GM18520 (cell line): ENCODE measurements around the gene MAML3.

ENCODE experiments used
- ATAC-seq: cut with Tn5 transposase; IDR thresholded peaks from one replicate; pipeline ENCODE4 v1.9.1; 2021; ENCODE audit not compliant: unreplicated experiment

MAML3 gene

DNA sequence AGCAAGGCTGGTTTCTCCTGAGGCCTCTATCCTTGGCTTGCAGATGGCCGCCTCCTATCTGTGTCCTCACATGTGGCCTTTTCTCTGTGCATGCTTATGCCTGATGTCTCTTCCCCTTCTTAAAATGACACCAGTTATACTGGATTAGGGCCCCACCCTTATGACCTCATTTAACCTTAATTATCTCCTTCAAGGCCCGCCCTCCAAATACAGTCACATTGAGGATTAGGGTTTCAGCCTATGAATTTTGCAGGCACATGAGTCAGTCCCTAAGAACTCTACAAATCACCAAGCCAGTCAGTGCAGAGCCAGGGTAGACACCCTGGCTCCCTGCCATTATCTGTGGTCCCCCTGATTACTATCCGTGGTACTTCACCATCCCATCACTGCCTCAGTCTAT is 51.6 kb downstream of the MAML3 start:
- no peak for ATAC-seq

DNA sequence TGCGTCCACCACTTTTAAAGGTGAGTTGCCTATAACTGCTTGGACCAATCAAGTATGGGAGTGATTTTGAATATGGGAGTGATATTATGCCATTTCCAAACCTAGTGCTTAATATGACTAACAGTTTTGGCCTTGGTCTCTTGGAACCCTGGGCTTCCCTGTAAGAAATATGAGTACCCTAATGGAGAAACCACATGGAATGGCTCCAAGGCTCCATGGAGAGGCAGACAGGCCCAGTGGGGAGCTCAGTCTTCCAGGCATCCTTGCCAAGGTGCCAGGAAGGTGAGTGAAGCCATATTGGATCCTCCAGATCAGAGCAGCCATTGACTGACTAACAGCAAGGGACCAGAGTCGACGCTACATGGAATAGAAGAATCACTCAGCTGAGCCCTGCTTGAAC is 53.2 kb downstream of the MAML3 start:
- no peak for ATAC-seq

DNA sequence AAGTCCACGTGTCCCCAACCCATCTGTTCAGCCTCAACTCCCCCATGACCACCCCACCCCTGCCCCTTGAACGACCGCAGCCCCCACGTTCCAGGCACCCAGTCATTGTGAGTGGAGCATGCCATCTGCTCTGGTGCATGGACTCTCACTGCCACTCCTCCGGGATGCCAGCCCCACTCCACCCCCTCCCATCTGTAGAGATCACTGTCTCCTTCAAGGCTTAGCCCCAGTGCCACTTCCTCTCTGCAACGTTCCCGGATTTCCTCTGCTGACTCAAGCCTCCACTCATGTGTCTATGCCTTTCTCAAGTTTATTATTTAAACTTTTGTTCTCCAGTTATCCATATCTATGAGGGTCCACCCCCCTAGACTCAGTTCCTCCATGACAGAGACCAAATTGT is 54.0 kb downstream of the MAML3 start:
- ATAC-seq = no peak

DNA sequence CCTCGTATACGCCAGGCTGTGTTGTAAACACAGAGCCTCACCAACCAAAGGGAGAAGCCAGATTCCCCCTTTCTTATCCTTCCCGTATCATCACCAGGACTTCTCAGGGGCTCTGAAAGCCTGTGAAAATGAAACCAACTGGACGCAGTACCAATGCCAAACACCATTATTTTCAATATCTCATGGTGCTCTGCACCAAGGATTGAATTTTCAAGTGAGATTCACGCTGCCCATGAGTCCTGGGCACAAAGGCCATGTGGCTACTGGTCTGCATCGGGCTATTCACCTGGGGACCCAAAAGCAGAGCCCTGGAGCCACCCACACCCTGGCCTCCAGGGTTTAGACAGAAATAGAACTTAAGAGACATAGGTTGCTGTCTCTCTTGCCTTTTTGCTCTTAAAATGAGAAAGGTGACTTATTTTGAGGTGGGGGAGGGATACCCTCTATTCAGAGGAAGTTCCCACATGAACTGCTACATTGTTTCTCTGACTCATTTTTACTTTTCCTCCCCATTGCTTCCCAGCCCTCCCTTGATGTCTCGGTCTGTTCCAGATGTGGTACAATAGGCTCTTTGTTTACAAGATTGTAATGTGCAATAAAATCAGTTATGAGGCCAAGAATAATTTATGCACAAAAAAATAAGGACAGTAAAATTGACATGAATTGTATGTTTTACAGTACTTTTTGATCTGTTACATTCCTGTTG is 55.4 kb downstream of the MAML3 start:
- ATAC-seq = no peak

DNA sequence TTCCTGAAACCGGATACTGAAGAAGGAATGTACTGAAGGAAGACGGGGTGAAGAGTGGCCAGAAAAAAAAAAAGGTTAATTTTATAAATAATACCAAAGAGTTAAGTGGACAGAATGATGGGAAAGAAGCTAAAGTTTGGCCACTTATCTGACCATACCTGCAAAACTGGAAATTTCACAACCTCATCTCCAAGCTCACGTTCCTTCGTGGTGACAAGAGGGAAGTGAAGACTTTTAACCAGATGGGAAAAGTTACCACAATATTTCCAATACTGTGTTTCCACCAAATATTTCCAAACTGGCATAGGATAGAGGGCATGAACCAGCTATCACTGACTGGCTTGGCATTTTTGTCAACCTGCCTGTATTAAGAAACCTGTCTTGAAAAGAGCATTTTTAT is 56.4 kb downstream of the MAML3 start:
- no peak for ATAC-seq

DNA sequence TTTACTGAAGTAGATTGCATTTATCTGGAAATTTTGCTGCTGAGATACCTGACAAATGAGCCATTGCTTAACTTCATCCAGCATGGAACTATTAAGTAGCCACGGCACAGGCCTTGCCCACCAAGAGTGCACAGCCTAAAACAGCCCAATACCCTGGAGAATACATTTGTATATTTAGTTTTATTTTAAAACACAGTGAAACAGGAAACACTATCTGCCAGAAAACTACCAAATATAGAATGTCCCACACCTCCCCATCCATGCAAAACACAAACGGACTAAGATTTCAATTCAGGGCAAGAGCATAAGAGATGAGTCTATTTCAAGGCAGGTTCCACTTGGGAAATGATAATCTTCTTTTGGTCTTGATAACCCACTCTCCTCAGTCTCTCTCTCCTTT is 57.1 kb downstream of the MAML3 start:
- ATAC-seq = no peak

DNA sequence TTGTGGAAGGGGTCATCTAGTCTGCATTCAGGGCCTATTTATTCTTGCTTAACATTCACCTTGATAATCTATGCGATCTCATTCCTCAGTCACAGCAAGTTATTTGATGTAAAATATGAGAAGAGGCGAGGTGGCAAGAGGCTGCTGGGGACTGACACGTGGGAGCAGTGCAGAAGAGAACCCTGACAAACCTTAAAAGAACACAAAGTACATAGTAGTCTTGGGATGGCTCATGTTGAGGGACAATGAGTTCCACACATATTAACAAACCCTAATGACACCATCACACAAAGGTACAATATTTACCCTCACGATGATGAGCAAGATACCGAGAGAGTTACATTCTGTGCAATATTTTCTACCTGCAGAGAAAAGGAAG is 57.5 kb downstream of the MAML3 start:
- ATAC-seq = no peak

DNA sequence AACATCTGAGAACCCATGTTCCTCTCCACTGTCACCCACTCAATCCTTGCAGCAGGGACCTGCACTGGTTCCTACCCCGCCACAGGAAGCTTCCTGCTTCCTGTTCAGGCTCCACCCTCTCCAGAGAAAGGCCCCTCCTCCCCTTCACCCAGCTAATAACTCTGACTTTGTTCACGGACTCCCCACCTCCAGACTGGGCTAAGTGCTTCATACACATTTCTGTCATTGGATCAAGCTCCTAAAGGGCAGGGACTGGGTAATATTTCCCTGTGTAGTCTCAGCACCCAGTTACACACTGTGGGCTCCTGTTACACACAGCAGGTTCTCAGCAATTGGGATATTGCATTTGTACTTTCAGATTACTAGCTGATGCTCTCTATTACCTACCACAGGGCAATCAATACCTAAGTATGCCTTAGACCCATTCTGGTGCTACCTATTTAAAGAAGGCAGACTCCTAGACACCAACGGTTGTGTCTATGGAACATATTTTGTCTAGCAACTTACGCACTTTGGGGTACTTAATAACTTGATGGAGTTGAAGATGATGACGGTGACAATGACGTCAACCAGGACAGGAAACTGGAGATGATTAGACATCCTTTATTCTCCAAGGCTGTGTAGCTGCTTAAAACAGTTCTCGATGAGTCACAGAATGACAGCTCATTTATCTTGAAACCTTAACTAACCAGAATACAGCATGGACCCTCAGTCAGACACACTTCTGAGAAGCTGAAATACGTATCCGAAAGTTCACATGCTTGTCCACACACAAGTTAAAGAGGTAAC is 58.1 kb downstream of the MAML3 start:
- ATAC-seq = no peak

DNA sequence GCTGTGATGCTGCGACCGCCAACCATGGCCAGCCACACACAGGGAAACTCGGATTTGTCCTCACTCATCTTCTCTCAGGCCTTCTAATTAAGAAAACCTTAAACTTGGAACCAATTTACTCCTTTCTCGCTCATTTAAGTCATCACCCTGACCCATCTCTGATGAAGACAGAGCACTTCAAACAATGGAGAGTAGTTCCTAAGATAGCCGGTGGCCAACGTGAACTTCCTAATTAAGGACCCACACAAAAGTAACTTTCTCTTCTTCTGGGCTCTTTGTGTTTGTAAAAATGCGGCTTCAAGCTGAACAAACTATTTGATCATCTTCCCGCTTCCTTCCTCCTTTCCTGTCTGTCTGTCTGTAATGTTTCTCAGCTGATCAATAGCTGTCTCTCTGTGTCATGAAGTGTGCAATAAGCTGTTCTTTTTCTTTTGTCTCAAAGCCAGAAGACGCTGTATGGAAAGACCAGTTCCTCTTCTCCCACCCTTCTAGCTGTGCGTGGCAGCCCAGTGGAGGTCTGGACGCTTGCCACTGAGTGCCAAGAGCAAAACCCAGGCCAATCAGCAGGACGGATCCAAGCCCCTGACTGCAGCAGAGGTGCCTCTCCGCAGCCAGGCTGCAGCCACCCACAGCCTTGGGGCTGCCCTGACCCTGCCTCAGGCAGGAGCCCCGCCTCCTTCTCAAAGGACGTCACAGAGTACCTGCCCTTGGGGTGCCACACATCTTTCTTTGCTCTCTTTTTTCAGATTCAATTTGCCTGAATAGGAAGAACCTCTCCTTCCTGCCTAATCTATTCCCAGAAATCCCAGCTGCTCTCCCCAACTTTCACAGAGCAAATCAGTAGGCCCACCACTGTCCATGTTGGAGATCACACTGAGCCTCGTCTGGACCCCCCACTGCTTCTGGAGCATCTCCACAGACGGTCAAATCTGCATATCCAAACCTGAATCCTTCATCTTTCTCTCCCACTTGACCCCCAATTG is 59.3 kb downstream of the MAML3 start:
- ATAC-seq = no peak

DNA sequence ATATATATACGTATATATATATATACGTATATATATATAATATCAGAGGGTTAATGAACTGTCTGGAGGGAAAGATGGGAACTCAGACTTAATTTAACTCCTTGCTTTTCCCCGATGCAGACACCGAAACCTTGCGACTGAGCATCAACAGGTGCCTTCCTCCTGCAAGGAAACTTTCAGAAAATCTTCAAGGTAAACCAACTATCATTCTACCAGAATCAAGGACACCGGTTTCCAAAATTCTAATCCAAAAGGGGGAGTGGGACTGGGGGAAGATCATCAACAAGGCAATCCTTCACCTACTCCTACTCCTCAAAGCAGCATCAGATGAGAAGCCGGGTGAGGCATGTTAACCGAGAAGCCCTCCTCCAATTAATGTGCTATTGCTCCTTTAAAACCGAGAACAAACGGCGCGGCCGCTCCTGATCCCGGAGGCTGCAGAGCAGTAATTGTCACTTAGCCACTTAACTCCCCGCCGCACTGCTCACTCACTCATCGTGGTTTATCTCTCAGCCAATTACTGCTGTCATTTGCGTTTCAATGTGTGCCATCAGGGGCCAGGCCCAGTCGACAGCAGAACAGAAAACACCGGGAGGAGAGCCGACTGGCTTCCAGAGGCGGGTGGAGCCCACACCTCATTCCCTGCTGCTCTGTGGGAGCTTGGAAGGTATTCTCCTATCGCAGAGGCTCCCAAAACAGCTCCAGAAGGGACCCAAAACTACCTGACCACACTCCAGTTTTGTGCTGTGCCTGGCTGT is 61.7 kb downstream of the MAML3 start:
- ATAC-seq = no peak

DNA sequence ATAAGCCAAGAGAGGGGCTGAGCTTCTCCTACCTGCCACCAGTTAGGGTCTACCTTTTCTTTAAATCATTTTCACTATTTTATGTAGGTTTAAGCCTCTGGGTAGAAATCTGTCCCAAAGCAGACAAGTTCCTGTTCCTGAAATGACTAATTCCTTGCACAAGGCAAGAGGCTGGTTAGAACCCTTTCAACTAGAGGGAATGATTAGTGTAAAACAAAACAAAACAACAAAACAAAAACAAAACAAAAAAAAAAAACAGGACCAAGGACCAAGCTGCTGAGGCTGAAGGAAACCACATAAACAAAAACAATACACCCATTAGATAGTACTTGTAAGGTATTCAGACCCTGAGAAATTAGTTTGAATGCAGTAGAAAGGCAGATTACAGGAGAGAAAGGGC is 62.7 kb downstream of the MAML3 start:
- ATAC-seq = no peak

DNA sequence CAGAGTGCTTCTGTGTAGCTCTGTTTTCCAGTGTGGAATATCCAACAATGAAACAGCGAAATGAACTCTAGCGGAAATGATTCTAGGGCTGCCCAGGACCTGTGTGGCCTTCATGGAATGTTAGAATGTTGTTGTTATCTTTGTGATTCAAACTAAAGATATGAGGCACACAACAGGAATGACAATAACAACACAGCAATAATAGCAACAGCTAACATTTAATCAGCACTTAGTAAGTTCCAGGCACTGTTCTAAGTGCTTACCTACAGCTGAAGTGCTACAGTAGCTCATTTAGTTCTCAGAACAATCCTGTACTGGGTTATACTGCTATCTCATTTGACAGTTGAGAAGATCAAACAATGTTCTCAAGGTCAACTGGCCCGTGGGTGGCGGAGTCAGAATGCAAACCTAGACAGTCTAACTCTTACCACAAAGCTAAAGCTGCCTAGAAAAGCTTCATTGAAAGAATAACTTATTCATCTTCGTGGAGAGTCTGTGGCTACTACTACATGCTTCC is 63.7 kb downstream of the MAML3 start:
- no peak for ATAC-seq

DNA sequence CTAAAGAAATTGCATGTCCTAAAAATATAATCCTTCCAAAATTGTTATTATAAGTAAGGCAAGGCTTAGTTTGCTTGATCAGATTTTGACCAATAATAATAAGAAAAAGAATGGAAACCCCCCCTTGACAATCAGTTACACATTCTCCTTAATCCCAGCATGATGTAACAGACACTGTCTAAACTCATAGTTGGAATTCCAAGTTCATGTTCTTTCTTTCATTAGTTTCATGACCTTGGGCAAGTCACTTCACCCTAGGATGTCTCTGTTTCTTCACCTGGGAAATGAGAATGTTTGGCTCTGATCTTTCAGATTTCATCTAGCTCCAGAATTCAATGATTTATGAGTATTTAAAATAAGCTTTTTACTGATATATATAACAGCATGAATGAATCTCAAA is 64.8 kb downstream of the MAML3 start:
- no peak for ATAC-seq

DNA sequence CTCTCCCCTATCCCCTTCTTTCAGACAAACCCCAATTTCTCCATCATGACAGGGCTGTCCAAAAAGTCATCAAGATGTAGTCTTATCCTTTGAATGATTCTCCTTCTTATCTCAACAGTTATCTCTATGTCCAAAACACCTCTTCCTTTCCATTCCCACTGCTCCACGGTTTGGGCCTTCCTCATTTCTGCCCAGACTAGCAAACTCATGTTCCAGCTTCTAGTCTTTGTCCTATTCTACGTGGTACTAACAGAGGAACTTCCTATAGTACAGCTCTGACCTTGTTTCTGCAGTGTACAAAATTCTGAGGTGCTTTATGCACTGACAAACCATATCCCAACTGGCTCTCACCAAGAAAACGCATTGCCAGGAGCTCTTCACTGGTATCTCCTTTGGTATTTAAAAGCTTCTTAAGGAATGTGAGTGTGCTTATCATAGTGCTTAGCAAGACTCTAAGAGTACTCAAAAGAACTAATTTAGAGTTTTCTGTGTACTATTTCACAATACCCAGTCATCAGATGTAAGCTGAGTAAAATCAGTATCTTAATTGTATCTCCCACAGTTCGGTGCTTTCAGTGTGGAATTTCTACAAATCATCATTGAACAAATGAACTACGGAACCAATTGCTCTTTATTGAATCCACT is 65.5 kb downstream of the MAML3 start:
- no peak for ATAC-seq

DNA sequence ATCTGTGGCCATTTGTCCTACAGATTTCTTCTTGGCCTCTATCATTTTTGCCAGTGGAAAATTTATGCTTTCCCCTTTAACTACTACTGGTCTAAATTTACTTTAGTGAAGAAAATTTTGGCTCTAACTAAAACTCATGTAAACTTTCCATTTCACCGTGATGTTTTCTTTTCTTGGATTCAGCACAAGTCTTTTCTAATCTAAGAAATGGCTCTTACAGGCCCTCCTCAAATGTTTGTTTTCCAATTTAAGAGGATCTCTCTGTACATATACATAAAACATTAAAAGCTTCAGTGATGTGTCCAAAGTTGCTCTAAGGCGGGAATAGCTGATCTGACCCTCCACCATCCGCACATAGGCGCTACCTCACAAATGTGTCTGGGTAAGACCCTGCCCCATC is 68.1 kb downstream of the MAML3 start:
- no peak for ATAC-seq

DNA sequence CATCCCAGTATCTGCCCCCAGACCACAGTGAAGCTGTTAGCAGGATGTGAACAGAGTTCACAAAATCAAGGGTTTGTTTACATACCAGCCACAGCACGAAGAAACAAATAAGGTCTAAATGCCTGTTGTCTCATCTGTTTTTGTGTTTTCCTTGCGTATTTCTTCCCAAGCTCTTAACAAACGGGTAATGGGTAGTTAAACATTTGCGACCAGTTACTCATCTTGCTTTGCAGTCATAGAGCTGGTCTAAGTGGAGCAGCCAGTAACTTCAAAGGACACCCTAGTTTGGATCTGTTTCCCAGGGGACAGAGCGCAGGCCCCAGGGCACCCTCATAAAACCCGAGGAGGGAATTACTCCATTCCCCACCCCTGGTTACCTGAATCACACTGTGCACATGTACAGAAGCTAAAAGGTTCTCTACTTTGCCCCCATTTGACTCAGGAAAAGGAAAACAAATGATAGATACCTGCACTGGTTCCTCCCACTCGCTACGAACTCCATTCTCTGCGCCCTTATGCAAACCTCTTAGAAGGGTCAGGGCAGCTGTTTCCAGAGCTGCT is 68.8 kb downstream of the MAML3 start:
- no peak for ATAC-seq

DNA sequence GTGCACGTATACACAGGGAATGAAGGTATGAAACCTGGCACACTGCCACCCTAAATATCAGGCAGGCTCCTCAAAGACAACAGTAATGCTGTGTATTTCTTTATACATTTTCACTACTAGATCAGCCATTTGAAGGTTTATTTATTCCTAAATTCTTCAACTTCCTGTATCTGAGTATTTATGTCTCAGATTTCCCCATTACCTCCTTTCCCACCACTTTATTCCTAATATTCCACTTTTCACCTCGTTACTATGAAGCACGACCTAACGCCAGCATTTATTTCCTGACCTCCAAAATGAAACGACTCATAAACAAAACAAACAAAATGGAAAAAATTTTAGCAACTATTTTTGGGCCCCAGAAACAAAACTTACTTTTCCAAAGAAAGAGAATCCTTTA is 69.6 kb downstream of the MAML3 start:
- no peak for ATAC-seq

DNA sequence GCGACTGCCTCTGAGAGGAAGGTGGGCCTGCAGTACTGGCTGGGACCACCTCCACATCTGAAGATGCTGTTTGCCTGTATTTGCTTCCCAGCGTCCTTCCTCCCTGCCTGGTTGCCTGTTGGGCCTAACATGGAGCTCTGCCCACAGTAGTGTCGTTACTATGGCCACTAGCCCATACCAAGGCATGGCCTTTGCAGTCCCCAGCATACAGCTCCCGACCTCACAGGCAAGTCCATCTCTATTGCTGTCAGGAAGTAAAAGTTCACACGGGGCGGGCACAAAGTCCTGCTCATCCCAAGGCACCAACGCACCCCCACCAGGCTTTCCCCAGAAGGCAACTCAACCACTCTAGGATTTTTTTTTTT is 71.6 kb downstream of the MAML3 start:
- no peak for ATAC-seq

DNA sequence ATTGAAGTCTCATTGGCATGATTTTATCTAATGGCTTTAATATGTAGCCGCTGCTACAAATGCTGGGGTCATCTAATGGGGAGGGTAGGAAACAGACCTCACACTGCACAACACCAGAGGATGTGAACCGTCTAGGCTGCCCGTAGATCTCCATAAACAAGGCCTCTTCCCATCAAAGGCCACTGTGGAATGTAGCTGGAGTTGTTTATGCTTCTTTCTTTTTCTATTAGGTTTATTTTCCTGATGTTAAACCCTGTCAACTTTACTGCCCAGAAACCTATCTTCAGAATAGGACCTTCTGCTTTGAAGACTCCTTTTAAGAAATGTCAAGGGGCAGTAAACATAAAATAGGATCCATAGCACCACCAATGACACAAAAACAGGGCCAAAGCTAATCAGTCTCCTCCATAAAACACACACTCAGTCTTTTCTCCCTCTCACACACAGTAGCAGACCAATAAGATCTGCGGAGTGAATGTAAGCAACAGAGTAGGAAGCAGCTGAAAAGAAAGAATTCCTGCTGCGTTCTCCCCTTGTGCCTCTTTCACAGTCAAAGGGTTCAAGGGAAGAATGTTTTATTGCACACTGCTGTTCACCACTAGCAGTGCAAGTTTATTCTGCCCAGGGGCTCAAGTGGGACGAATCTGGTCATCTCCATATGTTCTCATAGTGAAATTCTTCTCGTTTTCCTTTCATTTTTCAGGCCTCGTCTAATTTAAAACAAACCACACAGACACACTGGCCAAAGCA is 72.2 kb downstream of the MAML3 start:
- no peak for ATAC-seq
